ENCODE data around the gene SCAF8. TPM values are rescaled to one million over a fixed set of nuclear protein-coding genes. Genes with fewer than 3 reads are reported as not detected.
"Not testable (repeated sequence)": the region's sequence is repeated elsewhere in the genome, so short reads cannot be mapped to it uniquely, and the experiment has no call there.

The SCAF8 gene, protein sequence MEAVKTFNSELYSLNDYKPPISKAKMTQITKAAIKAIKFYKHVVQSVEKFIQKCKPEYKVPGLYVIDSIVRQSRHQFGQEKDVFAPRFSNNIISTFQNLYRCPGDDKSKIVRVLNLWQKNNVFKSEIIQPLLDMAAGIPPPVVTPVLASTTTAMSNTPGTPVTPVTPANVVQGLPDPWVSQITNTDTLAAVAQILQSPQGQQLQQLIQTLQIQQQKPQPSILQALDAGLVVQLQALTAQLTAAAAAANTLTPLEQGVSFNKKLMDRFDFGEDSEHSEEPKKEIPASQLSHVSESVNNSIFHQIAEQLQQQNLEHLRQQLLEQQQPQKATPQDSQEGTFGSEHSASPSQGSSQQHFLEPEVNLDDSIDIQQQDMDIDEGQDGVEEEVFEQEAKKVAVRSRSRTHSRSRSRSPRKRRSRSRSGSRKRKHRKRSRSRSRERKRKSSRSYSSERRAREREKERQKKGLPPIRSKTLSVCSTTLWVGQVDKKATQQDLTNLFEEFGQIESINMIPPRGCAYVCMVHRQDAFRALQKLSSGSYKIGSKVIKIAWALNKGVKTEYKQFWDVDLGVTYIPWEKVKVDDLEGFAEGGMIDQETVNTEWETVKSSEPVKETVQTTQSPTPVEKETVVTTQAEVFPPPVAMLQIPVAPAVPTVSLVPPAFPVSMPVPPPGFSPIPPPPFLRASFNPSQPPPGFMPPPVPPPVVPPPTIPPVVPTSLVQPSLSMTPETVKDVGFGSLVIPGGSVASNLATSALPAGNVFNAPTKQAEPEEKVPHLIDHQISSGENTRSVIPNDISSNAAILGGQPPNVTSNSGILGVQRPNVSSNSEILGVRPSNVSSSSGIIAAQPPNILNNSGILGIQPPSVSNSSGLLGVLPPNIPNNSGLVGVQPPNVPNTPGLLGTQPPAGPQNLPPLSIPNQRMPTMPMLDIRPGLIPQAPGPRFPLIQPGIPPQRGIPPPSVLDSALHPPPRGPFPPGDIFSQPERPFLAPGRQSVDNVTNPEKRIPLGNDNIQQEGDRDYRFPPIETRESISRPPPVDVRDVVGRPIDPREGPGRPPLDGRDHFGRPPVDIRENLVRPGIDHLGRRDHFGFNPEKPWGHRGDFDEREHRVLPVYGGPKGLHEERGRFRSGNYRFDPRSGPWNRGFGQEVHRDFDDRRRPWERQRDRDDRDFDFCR (N-terminal part only)
- 12.2 TPM for total RNA-seq

DNA sequence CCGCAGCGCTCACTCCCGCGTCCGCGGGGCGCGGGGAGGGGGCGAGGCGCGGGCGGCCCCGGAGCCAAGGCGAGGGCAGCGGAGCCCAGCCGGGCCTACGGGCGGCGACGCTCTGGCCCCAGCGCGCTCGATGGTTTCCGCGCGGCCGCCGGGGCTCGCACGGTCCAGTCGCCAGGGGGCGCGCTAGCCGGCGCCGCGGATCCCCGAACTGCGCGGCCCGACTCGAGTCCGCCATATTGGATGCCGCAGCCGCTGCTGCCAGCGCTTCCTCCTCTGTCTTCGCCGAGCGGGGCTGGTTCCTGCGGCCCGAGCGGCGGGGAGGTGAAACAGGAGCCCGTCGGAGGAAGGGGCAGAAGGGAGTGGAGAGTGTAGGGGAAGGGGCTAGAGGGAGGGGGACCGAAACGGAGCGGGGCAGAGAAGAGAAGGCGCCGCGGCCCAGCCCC lies at the start of gene SCAF8:
TSS of gene SCAF8 (plus strand) at position 234 of the 443 bp plus-strand sequence. CDS start 485 bp downstream, outside the sequence.
- ATAC-seq (peak; percentile 86), DNase-seq (ENCODE audit: low spot score) (peak; percentile 89)

DNA sequence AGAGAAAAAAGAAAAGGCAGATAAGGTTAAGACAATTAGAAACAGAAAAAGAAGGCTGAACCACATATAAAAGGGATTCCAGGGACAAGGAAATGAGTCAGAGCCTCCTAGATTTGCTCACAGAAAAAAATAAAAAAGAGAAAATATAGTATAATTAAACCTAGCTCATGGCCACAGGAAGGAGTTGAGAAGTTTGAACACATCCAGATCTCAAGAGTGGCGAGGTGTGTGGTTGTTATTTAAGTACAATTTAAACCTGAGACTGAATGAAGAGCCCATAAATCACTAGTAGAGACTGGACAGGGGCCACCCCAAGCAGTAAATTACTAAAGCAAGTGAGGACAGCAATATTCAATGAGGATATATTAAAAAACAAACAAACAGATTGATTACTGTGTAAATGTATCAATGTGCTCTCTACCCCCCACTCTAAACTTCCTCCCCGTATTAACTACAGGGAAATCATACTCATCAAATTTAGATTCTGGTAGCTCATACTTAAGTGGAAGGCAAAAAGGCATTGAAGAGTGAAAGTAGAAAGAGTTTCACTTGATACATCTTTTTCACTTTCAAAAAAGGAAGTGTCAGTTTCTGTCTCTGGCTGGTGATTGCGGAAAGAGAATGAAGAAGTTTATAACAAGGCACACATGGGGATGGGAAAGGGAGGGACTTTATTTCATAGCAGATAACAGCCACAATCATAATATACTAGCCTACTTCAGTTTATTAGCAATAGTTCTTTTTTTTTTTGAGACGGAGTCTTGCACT lies 49.3 kb upstream of the SCAF8 start:
- ATAC-seq (peak; percentile 18), DNase-seq (ENCODE audit: low spot score) (no peak)

DNA sequence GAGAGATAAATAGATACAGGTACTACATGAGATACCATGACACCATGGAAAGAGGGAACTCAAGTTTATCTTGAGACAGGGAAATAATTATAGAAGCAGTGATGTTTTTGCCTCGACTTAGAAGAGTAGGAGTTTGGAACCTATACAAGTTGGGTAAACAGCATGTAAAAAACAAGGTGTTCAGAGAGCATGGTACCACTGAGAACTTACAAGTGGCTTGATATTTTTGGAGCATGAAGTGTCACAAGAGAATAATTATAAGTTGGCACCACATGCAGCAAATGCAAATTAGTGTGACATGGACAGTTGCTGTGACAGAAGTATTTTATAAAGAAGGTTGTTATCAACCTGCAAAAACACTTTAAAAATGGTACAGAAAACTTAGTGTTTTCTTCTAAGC lies 47.1 kb upstream of the SCAF8 start:
- DNase-seq (ENCODE audit: low spot score) (no peak), ATAC-seq (no peak)

DNA sequence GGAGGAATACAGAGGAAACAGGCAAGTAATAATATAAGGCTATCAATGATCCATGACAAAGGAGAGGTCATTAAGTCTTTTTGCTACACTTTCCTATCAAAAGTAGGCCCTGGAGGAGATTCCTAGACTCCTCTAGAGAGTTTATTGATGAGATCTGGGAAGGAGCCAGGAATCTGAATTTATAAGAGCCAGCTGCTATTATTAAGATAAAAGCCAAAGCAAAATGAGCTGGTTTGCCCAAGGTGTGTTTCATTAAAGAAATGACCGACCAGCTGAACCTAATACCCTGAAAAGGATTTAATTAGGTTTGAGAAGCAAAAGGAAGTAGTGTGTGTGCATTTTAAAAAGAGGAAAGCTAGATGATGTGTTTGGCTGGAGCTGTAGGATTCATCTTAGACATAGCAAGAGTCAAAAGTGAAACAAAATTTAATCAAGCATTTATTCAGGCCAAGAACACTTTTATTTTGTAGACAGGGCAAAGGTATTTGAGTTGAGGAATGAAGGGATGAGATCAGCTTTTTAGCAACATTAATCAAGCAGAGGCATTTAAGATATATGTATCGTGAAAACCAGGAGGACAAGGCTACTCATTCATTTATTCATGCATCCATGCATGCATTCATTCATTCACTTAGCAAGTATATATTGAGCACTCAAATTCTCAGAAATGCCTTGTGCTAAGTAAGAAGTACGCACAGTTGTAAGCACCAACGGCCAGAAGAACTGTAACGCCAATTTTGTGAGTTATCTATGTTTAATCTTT lies 43.5 kb upstream of the SCAF8 start:
- DNase-seq (ENCODE audit: low spot score) (no peak), ATAC-seq (no peak)

DNA sequence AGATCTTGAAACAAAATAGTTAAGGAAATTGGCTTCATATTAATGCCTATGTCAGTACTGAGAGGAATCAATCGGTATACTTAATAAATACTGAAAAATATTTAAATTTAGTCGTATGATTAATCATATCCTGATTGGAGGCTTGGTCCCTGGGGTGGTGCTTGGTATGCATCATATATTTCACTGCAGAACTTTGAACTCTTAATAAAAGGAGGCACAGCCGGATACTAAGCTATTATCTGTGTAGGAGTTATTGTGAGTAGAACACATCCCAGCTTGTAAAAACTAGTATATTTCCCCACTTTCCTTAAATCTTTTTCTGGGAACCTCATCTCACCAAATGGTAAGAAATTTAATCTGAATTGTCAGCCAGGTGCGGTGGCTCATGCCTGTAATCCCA lies 42.4 kb upstream of the SCAF8 start:
- ATAC-seq (no peak), DNase-seq (ENCODE audit: low spot score) (no peak)

DNA sequence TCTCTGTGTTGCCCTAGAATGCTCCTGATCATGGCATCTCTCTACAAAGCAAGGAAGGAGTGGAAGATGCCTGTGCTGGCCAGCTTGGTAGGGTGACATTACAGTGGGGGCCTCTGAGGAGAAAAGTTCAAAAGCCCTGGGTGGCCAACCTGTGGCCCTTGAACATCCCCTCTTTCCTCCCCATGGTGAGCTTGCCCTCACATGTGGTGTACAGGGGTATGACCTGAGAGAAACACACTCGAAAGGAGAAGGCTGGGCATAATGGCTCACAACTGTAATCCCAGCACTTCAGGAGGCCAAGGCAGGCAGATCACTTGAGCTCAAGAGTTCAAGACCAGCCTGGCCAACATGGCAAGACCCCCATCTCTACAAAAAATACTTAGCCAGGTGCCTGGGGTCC lies 36.6 kb upstream of the SCAF8 start:
- ATAC-seq: no peak
- DNase-seq (ENCODE audit: low spot score): no peak

DNA sequence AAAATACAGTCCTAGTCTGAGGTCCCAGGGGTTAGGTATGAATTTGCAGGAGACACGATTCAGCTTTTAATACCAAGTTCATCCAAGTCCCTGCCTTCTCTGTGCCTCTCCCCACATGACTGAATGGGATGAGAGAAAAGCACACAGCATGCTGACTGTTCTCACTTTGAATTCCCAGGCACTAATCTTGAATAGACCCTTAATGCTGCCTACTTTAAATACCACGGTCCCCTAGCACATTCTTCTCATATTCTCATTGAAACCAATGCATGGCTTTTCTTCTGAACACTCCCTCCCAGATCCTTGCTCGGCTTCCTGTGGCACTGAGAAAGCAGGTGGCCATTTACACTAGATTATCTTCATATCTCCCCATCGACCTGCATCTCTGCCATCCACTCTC lies 30.1 kb upstream of the SCAF8 start:
- ATAC-seq (no peak), DNase-seq (ENCODE audit: low spot score) (no peak)

DNA sequence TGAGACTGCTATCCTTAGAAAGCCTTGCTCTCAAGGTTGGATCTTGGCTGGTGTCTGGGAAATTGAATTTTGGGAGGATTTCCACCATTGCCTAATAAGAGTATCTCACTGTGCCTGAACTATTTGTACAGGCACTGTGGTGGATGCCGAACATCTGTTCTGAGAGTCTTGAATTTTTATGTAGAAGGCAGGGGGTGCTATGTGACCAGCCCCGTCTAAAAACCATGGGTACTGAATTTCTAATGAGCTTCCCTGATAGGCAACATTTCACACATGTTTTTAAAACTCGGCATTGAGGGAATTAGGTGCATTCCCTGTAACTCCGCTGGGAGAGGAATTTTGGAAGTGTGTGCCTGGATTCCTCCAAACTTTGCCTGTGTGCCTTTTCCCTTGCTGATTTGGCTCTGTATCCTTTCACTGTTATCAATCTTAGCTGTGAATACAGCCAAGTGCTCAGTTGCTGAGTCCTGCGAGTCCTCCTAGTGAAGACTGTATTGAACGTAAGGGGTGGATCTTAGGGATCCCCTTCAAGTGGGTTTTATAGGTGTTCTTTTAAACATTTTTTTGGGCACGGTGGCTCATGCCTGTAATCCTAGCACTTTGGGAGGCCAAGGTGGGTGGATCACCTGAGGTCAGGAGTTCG lies 27.6 kb upstream of the SCAF8 start:
- peak; percentile 47 for ATAC-seq
- DNase-seq (ENCODE audit: low spot score): no peak

DNA sequence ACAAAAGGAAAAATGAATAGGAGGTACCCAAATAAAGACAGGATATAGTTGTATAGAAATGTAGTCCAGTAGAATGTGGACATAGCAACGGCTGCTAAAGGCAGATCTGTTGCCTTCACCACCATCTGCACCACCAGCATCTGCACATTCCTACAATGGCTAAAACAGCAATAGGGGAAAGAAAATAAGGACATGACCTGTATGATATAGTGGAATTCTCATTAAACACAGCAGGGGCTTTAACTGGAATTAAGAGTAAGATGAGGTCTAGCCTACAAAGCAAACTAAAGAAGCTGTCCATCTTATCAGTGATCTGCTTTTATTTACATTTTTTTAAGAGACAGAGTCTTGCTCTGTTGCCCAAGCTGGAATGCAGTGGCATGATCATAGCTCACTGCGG lies 26.8 kb upstream of the SCAF8 start:
- no peak for ATAC-seq
- DNase-seq (ENCODE audit: low spot score): no peak

DNA sequence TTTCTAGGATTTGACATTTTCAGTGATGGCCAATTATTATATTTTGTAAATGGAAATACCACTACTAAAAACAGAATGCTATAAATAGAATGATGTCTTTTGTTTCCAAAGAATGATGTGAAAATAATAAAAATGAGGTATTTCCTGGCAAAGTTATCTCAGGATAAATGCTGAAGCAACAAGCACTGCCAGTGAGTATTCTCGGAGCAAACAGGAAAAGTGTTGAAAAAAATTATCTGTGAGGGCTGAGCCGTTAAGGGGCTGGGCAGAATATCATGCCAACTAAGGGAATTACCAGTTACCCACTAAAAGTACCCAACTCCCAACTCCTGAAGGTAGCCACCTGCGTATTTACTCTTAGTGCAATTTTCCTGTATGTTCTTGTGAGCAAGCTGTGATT lies 23.6 kb upstream of the SCAF8 start:
- DNase-seq (ENCODE audit: low spot score): no peak
- no peak for ATAC-seq

DNA sequence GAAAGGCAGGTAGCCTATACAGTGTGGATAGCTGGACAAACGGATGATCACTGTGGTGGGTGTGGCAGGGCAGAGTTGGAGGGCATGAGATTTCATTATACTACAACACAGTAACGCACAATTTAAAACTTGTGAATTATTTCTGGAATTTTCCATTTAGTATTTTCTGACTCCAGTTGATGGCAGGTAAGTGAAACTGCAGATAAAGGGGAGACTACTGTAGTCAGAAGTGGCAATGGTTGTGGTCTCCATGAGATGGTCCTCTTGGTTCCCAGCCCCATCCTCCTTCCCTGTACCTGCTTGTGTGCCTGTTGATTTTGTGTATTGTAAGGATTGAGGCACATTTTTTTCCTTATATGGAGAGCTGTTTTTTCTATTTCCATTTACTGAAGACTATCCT lies 22.5 kb upstream of the SCAF8 start:
- ATAC-seq (no peak), DNase-seq (ENCODE audit: low spot score) (no peak)

DNA sequence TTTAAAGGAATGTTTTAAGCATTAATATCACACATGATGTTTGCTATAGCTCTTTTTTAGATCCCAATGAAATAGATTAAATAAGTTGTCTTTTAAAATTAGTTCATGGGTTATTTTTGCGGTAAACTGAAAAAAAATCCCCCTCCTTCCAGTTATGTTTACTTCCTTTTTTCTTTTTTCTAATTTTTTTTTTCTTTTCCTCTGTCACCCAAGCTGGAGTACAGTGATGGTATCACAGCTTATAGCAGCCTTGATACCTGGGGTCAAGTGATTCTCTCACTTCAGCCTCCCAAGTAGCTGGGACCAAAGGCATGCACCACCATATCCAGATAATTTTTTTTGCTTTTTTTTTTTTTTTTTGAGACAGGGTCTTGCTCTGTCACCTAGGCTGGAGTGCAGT lies 17.8 kb upstream of the SCAF8 start:
- DNase-seq (ENCODE audit: low spot score) (no peak), ATAC-seq (no peak)

DNA sequence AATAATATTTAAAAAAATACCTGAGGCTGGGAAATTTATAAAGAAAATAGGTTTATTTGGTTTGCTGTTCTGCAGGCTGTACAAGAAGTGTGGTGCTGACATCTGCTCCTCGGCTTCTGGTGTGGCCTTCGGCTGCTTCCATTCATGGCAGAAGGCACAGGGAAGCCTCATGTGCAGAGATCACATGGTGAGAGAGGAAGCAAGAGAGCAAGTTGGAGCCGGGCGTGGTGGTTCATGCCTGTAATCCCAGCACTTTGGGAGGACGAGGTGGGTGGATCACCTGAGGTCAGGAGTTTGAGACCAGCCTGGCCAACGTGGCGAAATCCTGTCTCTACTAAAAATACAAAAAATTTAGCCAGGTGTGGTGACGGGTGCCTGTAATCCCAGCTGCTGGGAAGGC lies 16.9 kb upstream of the SCAF8 start:
- DNase-seq (ENCODE audit: low spot score); ATAC-seq: not testable (repeated sequence)

DNA sequence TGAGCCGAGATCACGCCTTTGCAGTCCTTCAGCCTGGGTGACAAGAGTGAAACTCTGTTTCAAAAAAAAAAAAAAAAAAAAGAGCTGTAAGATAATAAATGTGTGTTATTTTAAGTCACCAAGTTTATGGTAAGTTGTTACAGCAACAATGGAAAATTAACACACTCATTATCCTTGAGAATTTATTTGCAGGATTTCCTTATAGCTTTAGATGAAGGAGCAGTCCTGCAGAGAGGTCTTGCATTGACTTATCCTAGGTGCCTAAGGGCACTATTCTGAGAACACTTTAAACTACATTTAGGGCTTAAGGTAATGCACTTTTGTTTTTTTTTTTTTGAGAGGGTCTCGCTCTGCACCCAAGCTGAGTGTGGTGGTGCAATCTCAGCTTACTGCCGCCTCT lies 13.8 kb upstream of the SCAF8 start:
- ATAC-seq (no peak), DNase-seq (ENCODE audit: low spot score) (no peak)

DNA sequence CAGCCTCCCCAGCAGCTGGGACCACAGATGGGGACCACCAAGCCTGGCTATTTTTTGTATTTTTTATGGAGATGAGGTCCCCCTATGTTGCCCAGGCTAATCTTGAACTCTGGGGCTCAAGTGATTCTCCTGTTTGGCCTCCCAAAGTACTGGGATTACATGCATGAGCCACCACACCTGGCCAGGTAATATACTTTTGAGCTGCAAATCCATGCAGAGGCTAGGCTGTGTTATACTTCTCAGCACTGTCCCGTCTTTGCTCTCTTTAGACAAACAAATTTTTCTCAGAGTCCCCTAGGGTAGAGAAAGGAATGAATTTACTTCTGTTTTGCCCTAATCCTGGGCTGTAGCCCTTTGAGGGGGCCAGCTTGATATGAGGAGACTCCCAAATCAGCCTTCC lies 13.4 kb upstream of the SCAF8 start:
- DNase-seq (ENCODE audit: low spot score) (no peak), ATAC-seq (no peak)

DNA sequence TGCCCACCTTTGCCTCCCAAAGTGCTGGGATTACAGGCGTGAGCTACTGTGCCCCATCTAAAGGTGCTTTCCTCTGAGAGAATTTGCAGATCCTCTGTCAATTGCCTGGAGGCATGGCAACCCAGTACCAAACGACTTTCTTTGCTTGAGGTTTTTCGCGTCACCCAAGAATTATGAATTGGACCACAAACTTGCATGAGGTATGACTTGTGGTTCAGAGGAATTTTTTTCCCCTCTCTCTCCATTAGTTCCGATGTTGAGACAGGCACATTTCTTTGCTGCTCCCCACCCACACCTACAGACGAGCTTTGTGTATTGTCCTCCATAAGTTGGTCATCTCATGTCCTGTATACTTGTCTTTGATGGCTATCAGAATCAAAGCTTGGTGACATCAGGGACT lies 11.8 kb upstream of the SCAF8 start:
- ATAC-seq (no peak), DNase-seq (ENCODE audit: low spot score) (no peak)

DNA sequence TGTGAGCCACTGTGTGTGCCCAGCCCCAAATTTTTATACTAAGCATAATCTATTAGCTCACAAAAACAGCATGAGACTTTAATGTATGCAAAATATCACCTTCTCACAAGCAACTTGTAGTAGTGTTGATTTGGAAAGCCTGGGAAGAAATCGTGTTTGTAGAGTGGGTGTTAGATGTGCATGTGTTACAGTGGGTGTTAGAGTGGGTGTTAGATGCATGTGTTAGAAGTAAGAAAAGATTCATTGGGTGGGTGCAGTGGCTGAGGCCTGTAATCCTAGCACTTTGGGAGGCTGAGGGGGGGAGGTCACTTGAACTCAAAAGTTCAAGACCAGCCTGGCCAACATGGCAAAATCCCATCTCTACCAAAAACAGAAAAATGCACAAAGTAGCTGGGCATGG lies 6.3 kb upstream of the SCAF8 start:
- no peak for ATAC-seq
- no peak for DNase-seq (ENCODE audit: low spot score)

DNA sequence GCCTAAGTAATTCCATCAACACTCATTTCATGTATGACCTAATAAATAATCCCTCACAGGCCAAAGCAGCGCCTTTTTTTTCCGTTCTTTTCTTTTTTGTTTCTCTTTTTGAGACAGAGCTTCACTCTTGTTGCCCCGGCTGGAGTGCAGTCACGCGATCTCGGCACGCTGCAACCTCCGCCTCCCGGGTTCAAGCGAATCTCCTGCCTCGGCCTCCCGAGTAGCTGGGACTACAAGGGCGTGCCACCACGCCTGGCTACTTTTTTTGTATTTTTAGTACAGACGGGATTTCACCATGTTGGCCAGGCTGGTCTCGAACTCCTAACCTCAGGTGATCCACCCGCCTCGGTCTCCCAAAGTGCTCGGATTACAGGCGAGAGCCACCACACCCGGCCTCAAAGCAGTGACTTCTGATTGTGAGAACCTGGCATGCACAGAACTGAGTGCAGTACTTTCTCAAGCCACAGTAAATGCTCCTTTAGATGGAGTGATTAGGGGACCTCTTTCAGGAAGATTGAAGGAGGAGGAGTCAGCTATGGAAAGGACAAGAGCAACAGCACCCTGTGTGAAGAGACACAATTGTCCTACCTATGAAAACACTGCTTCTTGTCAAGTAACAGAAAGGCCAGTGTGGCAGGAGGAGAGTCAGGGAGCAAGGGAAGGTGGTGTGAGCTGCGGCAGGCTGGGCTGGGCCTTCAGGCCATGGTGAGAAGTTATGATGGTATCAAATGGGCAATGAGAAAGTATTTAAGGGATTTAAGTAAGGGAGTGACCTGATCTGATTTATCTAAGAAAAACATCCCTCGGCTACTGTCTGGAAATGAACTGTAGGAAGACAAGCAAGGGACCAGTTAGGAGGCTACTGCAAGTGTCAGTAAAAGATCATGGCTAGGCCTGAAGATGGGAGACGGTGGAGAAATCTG lies 1.7 kb upstream of the SCAF8 start:
- ATAC-seq (no peak), DNase-seq (ENCODE audit: low spot score) (no peak)
